SU-DHL-6 (cell line): ENCODE results near the gene TRAF6.
A peak's percentile ranks its signal among the peaks of the same experiment; 100 is the strongest.
"Not testable (repeated sequence)": the region's sequence is repeated elsewhere in the genome, so short reads cannot be mapped to it uniquely, and the experiment has no call there.

ENCODE experiments used
- H2AFZ ChIP-seq: fragments of 200-600 bp; sonication (generic); 2 replicates; pipeline ENCODE4 v1.6.1; 2014; ENCODE audit warnings: low read depth, mild to moderate bottlenecking, moderate library complexity, mixed read lengths, antibody characterized with exemption, low read length; ENCODE audit not compliant: severe bottlenecking
- H3F3A ChIP-seq: fragments of 200-600 bp; shearing (Covaris generic); 2 replicates; pipeline ENCODE4 v1.6.0; 2016; ENCODE audit warnings: antibody characterized with exemption, mild to moderate bottlenecking; ENCODE audit not compliant: insufficient read depth
- H3K27ac ChIP-seq: fragments of 200-600 bp; sonication (generic); 2 replicates; pipeline ENCODE4 v1.5.1; 2016; ENCODE audit warnings: low read depth, mild to moderate bottlenecking, low read length, moderate library complexity, mixed read lengths
- H3K27me3 ChIP-seq: fragments of 200-600 bp; sonication (generic), shearing (Covaris generic); 2 replicates; pipeline ENCODE4 v1.6.0; 2014; ENCODE audit warnings: mild to moderate bottlenecking, low read length
- H3K36me3 ChIP-seq: fragments of 200-600 bp; sonication (generic); 2 replicates; pipeline ENCODE4 v1.6.1; 2014; ENCODE audit warnings: mild to moderate bottlenecking, low read length, mixed read lengths
- H3K4me2 ChIP-seq: fragments of 300-600, 200-600 bp; shearing (Covaris generic), sonication (generic); 2 replicates; pipeline ENCODE4 v1.6.0; 2014; ENCODE audit warnings: low read length, low read depth, mild to moderate bottlenecking; ENCODE audit not compliant: poor library complexity, severe bottlenecking
- H3K4me3 ChIP-seq: fragments of 200-600 bp; sonication (generic); 2 replicates; pipeline ENCODE4 v1.5.1; 2014; ENCODE audit warnings: antibody characterized with exemption, low read length, mild to moderate bottlenecking, mixed read lengths; ENCODE audit not compliant: insufficient read depth, poor library complexity, severe bottlenecking
- H3K79me2 ChIP-seq: fragments of 200-600 bp; sonication (generic); 2 replicates; pipeline ENCODE4 v1.6.1; 2014; ENCODE audit warnings: mild to moderate bottlenecking, low read length, moderate library complexity; ENCODE audit not compliant: insufficient read depth
- H3K9ac ChIP-seq: fragments of 200-600 bp; sonication (generic); 2 replicates; pipeline ENCODE4 v1.7.0; 2014; ENCODE audit warnings: mild to moderate bottlenecking, low read length
- H3K9me2 ChIP-seq: fragments of 200-600 bp; sonication (generic); replicated peaks from 2 replicates; pipeline ENCODE4 v1.6.1; 2014; ENCODE audit warnings: low read length; ENCODE audit not compliant: insufficient read depth
- H3K9me3 ChIP-seq: fragments of 200-600 bp; sonication (generic); 2 replicates; pipeline ENCODE4 v1.6.1; 2014; ENCODE audit warnings: low read length, mixed read lengths; ENCODE audit not compliant: insufficient read depth
- H4K20me1 ChIP-seq: fragments of 200-600 bp; sonication (generic); 2 replicates; pipeline ENCODE4 v1.6.1; 2014; ENCODE audit warnings: low read depth, mild to moderate bottlenecking, antibody characterized with exemption, low read length, moderate library complexity, mixed read lengths
- CTCF ChIP-seq: fragments of 200-600 bp; sonication (generic); IDR thresholded peaks from one replicate; pipeline ENCODE4 v1.5.1; 2017; ENCODE audit warnings: antibody characterized with exemption, mild to moderate bottlenecking, low read length, moderate library complexity; ENCODE audit not compliant: insufficient read depth, poor library complexity, severe bottlenecking
- EZH2phosphoT487 ChIP-seq: fragments of 200-600 bp; sonication (generic), shearing (Covaris generic); conservative IDR thresholded peaks from 2 replicates; pipeline ENCODE4 v1.6.1; 2018; ENCODE audit warnings: mild to moderate bottlenecking, antibody characterized with exemption, low read length, moderate library complexity, mixed read lengths

The TRAF6 gene

GRCh38 chr11:36488096-36488495 is 22.0 kb downstream of the TRAF6 start:
- H3K4me3 ChIP-seq = no peak overlapping the region
- no peaks in the 10 kb centered on the region for H3K9me3 ChIP-seq
- H4K20me1 ChIP-seq = no peaks in the 10 kb centered on the region
- H2AFZ ChIP-seq = no peak overlapping the region
- no peaks in the 10 kb centered on the region for H3K9me2 ChIP-seq
- no peaks in the 10 kb centered on the region for H3K27me3 ChIP-seq
- peaks cover 6% of the 10 kb centered on the region; the same call in 1 of the 2 replicates for H3K36me3 ChIP-seq
- H3K4me2 ChIP-seq = peak overlapping the region; percentile 10
- H3F3A ChIP-seq = no peaks in the 10 kb centered on the region
- no peak for TF ChIP-seq EZH2phosphoT487
- TF ChIP-seq CTCF = no peak
- H3K9ac ChIP-seq = no peak overlapping the region
- H3K27ac ChIP-seq = peak overlapping the region; percentile 20; the same call in 1 of the 2 replicates
- H3K79me2 ChIP-seq = no peaks in the 10 kb centered on the region

- Histone ChIP-seq H3K9me2 (no peaks in the 10 kb centered on the region), H3F3A (no peaks in the 10 kb centered on the region), H3K4me2 (peak overlapping the region; percentile 10), H3K79me2 (no peaks in the 10 kb centered on the region), H3K27ac (peak overlapping the region; percentile 20; the same call in 1 of the 2 replicates), H4K20me1 (no peaks in the 10 kb centered on the region), H3K27me3 (no peaks in the 10 kb centered on the region), H3K4me3 (no peak overlapping the region), H3K9ac (no peak overlapping the region), H3K9me3 (no peaks in the 10 kb centered on the region), H2AFZ (no peak overlapping the region), H3K36me3 (peaks cover 6% of the 10 kb centered on the region; the same call in 1 of the 2 replicates)
- TF ChIP-seq EZH2phosphoT487 = no peak
- TF ChIP-seq CTCF = no peak
These were observed 22.5 kb downstream of the TRAF6 start for GRCh38 chr11:36487619-36488018.

GRCh38 chr11:36485298-36486002 is 24.6 kb downstream of the TRAF6 start:
- H3K9ac ChIP-seq = no peak overlapping the region
- no peaks in the 10 kb centered on the region for H3K9me2 ChIP-seq
- H3K79me2 ChIP-seq = no peaks in the 10 kb centered on the region
- no peak overlapping the region for H3K4me2 ChIP-seq
- no peaks in the 10 kb centered on the region for H3K9me3 ChIP-seq
- no peaks in the 10 kb centered on the region for H3F3A ChIP-seq
- no peaks in the 10 kb centered on the region for H4K20me1 ChIP-seq
- TF ChIP-seq CTCF (no peak), EZH2phosphoT487 (no peak)
- no peaks in the 10 kb centered on the region for H3K27me3 ChIP-seq
- no peak overlapping the region for H3K27ac ChIP-seq
- no peak overlapping the region for H2AFZ ChIP-seq
- H3K4me3 ChIP-seq = no peak overlapping the region
- H3K36me3 ChIP-seq = peaks cover 3% of the 10 kb centered on the region; the same call in 1 of the 2 replicates

- not testable (repeated sequence) for H3K4me2 ChIP-seq, H3K27ac ChIP-seq, H3K4me3 ChIP-seq, H2AFZ ChIP-seq, H3K9me2 ChIP-seq, H3K9me3 ChIP-seq, H3K79me2 ChIP-seq, H4K20me1 ChIP-seq, H3K27me3 ChIP-seq, H3F3A ChIP-seq, H3K36me3 ChIP-seq, H3K9ac ChIP-seq
These were observed 27.0 kb downstream of the TRAF6 start for GRCh38 chr11:36483042-36483441.
